GM12891 (cell line): ENCODE data around the gene SH3GL2.

Source experiments
- POLR2A ChIP-seq: IDR thresholded peaks from 2 replicates; pipeline ENCODE4 v1.6.1; 2011; ENCODE audit warnings: low read depth, low read length, control low read depth
- POLR2AphosphoS5 ChIP-seq: IDR thresholded peaks from 2 replicates; pipeline ENCODE4 v1.6.1; 2011; ENCODE audit warnings: low read depth, low read length, control low read depth
- POU2F2 ChIP-seq: IDR thresholded peaks from 2 replicates; pipeline ENCODE4 v1.6.1; 2011; ENCODE audit warnings: low read depth, mild to moderate bottlenecking, control low read depth, low read length, moderate library complexity
- TAF1 ChIP-seq: IDR thresholded peaks from 2 replicates; pipeline ENCODE4 v1.6.1; 2011; ENCODE audit warnings: low read depth, low read length, control low read depth

- TF ChIP-seq POLR2A = no peak
- no peak for TF ChIP-seq POLR2AphosphoS5
- TF ChIP-seq TAF1 = no peak
- no peak for TF ChIP-seq POU2F2
Observed at GRCh38 chr9:17739736-17740135, 160.9 kb downstream of the SH3GL2 start.
